HG03196 (cell line): ENCODE data around the gene PLCB2.

Source experiments
- ATAC-seq: cut with Tn5 transposase; IDR thresholded peaks from one replicate; pipeline ENCODE4 v1.9.1; 2021; ENCODE audit not compliant: unreplicated experiment

The PLCB2 gene

GRCh38 chr15:40239404-40239692, 68.4 kb downstream of the PLCB2 start:
- ATAC-seq, result no peak

- no peak for ATAC-seq
These were observed 69.0 kb downstream of the PLCB2 start, which contains the start of gene PAK6 for GRCh38 chr15:40238532-40239403. PAK6 (plus strand) TSS chr15:40239063; CDS start chr15:40264786, 25,723 bp downstream.
